Measurements from ENCODE around the gene EBF3.

GRCh38 chr10:130003787-130004613 lies 39.9 kb upstream of the EBF3 start:
- TF ChIP-seq CTCF (conservative IDR thresholded peaks at IDR 0.05; ENCODE audit: low read depth in 2 of 2), result no peak
- TF ChIP-seq EZH2 (IDR thresholded peaks at IDR 0.05; ENCODE audit: low read depth, unreplicated experiment), result no peak
- no peak for TF ChIP-seq EZH2phosphoT487 (IDR thresholded peaks at IDR 0.05; ENCODE audit: unreplicated experiment)
- no peak for TF ChIP-seq POLR2AphosphoS5 (IDR thresholded peaks at IDR 0.05; ENCODE audit: low read depth)
- no peak for TF ChIP-seq REST (IDR thresholded peaks at IDR 0.05; ENCODE audit: unreplicated experiment)
- no peak for TF ChIP-seq ZNF462 (CRISPR knock-in tag; IDR thresholded peaks at IDR 0.05)
- no peak for TF ChIP-seq CREB1 (CRISPR knock-in tag; IDR thresholded peaks at IDR 0.05; ENCODE audit: low read depth)
- no peak for TF ChIP-seq NANOG (IDR thresholded peaks at IDR 0.05; ENCODE audit: borderline replicate concordance)
- TF ChIP-seq ZNF331 (CRISPR knock-in tag; IDR thresholded peaks at IDR 0.05; ENCODE audit: low read depth), result no peak
- no peak for TF ChIP-seq JUNB (IDR thresholded peaks at IDR 0.05; ENCODE audit: unreplicated experiment)
- TF ChIP-seq STAT1 (IDR thresholded peaks at IDR 0.05; ENCODE audit: unreplicated experiment), result no peak
